HepG2 (cell line): Measurements from ENCODE around the gene DDAH1. TPM values are rescaled to one million over a fixed set of nuclear protein-coding genes. Genes with fewer than 3 reads are reported as not detected.

Experiments
- ATAC-seq: fragments of 200-7000 bp; cut with Tn5 transposase; 3 replicates; pipeline ENCODE4 v1.9.1; 2020; ENCODE audit warnings: mild to moderate bottlenecking, moderate library complexity
- BruUV-seq: library from RNA; stranded (reverse); fragments of 400-500 nt; replicated peaks from 2 replicates; lab custom pipeline; 2021; lab: Mats Ljungman, UMichigan
- CTCF ChIA-PET: fragments of 300-600 bp; formaldehyde crosslinking; extraction: SDS; loops from one replicate; lab custom pipeline; 2021; ENCODE audit warnings: low total read pairs, inconsistent platforms, low intra/inter-chr PET ratio; lab: Yijun Ruan, JAX
- POLR2A ChIA-PET: fragments of 350-600 bp; sonication (Branson Sonifier 250); formaldehyde crosslinking; loops from one replicate; lab custom pipeline; 2020; ENCODE audit warnings: antibody characterized with exemption, inconsistent platforms; lab: Yijun Ruan, JAX
- DNase-seq: peaks from one replicate; pipeline ENCODE4 v3.0.0-alpha.2; 2015; ENCODE audit warnings: low spot score
- FAIRE-seq: peaks from 3 replicates; lab custom pipeline; 2011; peaks lifted over from hg19 to GRCh38; lab: Jason Lieb, UNC
- H2AFZ ChIP-seq: one replicate; pipeline ENCODE4 v1.6.1; 2011; ENCODE audit warnings: low read length, inconsistent platforms
- H3K27ac ChIP-seq: fragments of 300-600 bp; 3 replicates; pipeline ENCODE4 v1.8.0; 2011; ENCODE audit warnings: mixed run types, mild to moderate bottlenecking, mixed read lengths, low read length, inconsistent platforms; ENCODE audit not compliant: insufficient read depth; ENCODE audit errors: extremely low read length
- H3K27me3 ChIP-seq, 2 experiments: fragments of 200-600 bp in 1 of 2; 2 replicates in 1 of 2; 3 replicates in 1 of 2; pipeline versions ENCODE4 v1.6.0 to v1.8.0; 2011; ENCODE audit warnings: low read length in 2 of 2, mild to moderate bottlenecking in 2 of 2, moderate library complexity in 2 of 2, inconsistent platforms in 1 of 2; ENCODE audit not compliant: insufficient read depth in 2 of 2, control insufficient read depth in 1 of 2
- H3K36me3 ChIP-seq, 2 experiments: fragments of 200-600 bp in 1 of 2; replicated peaks in 1 of 2; 2 replicates in 1 of 2; 3 replicates in 1 of 2; pipeline versions ENCODE4 v1.5.1 to v1.8.0; 2011; ENCODE audit warnings: low read length in 2 of 2, inconsistent platforms in 1 of 2; ENCODE audit not compliant: insufficient read depth in 2 of 2, control insufficient read depth in 1 of 2
- H3K4me1 ChIP-seq: 2 replicates; pipeline ENCODE4 v1.5.1; 2012; ENCODE audit warnings: low read length, inconsistent platforms; ENCODE audit not compliant: insufficient read depth
- H3K4me2 ChIP-seq: 2 replicates; pipeline ENCODE4 v1.6.0; 2011; ENCODE audit warnings: low read depth, low read length, inconsistent platforms
- H3K4me3 ChIP-seq, 3 experiments: fragments of 200-600 bp in 1 of 3; sonication (generic), shearing (Covaris generic) in 1 of 3; replicated peaks in 1 of 3; 2 replicates each; pipeline ENCODE4 v1.5.1; 2011 to 2016; ENCODE audit warnings: low read length in 3 of 3, inconsistent platforms in 2 of 3, low read depth in 2 of 3, mild to moderate bottlenecking in 2 of 3, control low read depth in 1 of 3, mixed read lengths in 1 of 3; ENCODE audit not compliant: insufficient read depth in 1 of 3
- H3K79me2 ChIP-seq: one replicate; pipeline ENCODE4 v1.6.1; 2011; ENCODE audit warnings: low read length, inconsistent platforms; ENCODE audit not compliant: insufficient read depth
- H3K9ac ChIP-seq: 2 replicates; pipeline ENCODE4 v1.6.0; 2011; ENCODE audit warnings: mild to moderate bottlenecking, low read depth, low read length, inconsistent platforms; ENCODE audit not compliant: insufficient read depth
- H3K9me3 ChIP-seq: 2 replicates; pipeline ENCODE4 v1.5.1; 2012; ENCODE audit warnings: mild to moderate bottlenecking, low read length
- H4K20me1 ChIP-seq: 2 replicates; pipeline ENCODE4 v1.6.0; 2011; ENCODE audit warnings: inconsistent platforms, mild to moderate bottlenecking, low read length, moderate library complexity; ENCODE audit not compliant: insufficient read depth
- ARNT ChIP-seq: fragments of 450-650 bp; IDR thresholded peaks from 2 replicates; pipeline ENCODE4 v1.6.1; 2017
- CBFB ChIP-seq: sonication (generic); formaldehyde crosslinking; IDR thresholded peaks from 2 replicates; pipeline ENCODE4 v1.4.0; 2020; ENCODE audit warnings: missing genetic modification reagents
- CCAR2 ChIP-seq: fragments of 200-400 bp; formaldehyde crosslinking; optimal IDR thresholded peaks from 2 replicates; pipeline ENCODE3; 2018; ENCODE audit warnings: low read depth, mild to moderate bottlenecking, low read length, moderate library complexity
- CREM ChIP-seq, 2 experiments: sonication (generic) in 1 of 2; formaldehyde crosslinking in 1 of 2; IDR thresholded peaks; 2 replicates each; pipeline versions ENCODE4 v1.4.0 to v1.6.1; 2016 to 2020; ENCODE audit warnings: antibody characterized with exemption in 1 of 2, mild to moderate bottlenecking in 1 of 2, missing genetic modification reagents in 1 of 2
- CTCF ChIP-seq: sonication (generic); formaldehyde crosslinking; IDR thresholded peaks from 2 replicates; pipeline ENCODE4 v1.5.0; 2020; ENCODE audit warnings: mild to moderate bottlenecking, missing genetic modification reagents, moderate library complexity
- ELF1 ChIP-seq: sonication (generic); formaldehyde crosslinking; IDR thresholded peaks from 2 replicates; pipeline ENCODE4 v1.4.0; 2020; ENCODE audit warnings: missing genetic modification reagents
- FOXC1 ChIP-seq: sonication (generic); formaldehyde crosslinking; IDR thresholded peaks from 2 replicates; pipeline ENCODE4 v1.8.0; 2022; ENCODE audit warnings: mild to moderate bottlenecking, missing genetic modification reagents, borderline replicate concordance
- HNRNPLL ChIP-seq: fragments of 200-400 bp; formaldehyde crosslinking; IDR thresholded peaks from 2 replicates; pipeline ENCODE4 v1.6.1; 2017; ENCODE audit warnings: mild to moderate bottlenecking, low read depth, low read length; ENCODE audit not compliant: poor library complexity, severe bottlenecking
- JUNB ChIP-seq: sonication (generic); formaldehyde crosslinking; IDR thresholded peaks from 2 replicates; pipeline ENCODE4 v1.8.0; 2022; ENCODE audit warnings: missing genetic modification reagents, mild to moderate bottlenecking, borderline replicate concordance
- KMT2B ChIP-seq: IDR thresholded peaks from 2 replicates; pipeline ENCODE4 v1.6.1; 2016; ENCODE audit warnings: missing genetic modification reagents, missing compliant biosample characterization
- NR2F6 ChIP-seq, 2 experiments: IDR thresholded peaks; 2 replicates each; pipeline ENCODE4 v1.6.1; 2016; ENCODE audit warnings: antibody characterized with exemption in 1 of 2, mild to moderate bottlenecking in 1 of 2
- NR3C1 ChIP-seq: sonication (generic); formaldehyde crosslinking; IDR thresholded peaks from 2 replicates; pipeline ENCODE4 v1.4.0; 2020; ENCODE audit warnings: missing genetic modification reagents
- PHF21A ChIP-seq: sonication (generic); formaldehyde crosslinking; IDR thresholded peaks from 2 replicates; pipeline ENCODE4 v1.5.0; 2020; ENCODE audit warnings: mild to moderate bottlenecking, missing genetic modification reagents
- SATB2 ChIP-seq: sonication (generic); formaldehyde crosslinking; IDR thresholded peaks from 2 replicates; pipeline ENCODE4 v1.5.0; 2020; ENCODE audit warnings: missing genetic modification reagents
- XRCC5 ChIP-seq: fragments of 200-400 bp; formaldehyde crosslinking; optimal IDR thresholded peaks from 2 replicates; pipeline ENCODE3; 2017; ENCODE audit warnings: mild to moderate bottlenecking, low read length
- ZBTB39 ChIP-seq: sonication (generic); formaldehyde crosslinking; IDR thresholded peaks from 2 replicates; pipeline ENCODE4 v1.5.0; 2020; ENCODE audit warnings: missing genetic modification reagents
- ZBTB43 ChIP-seq: sonication (generic); formaldehyde crosslinking; conservative IDR thresholded peaks from 2 replicates; pipeline ENCODE4 v1.4.0; 2020; ENCODE audit warnings: missing genetic modification reagents
- ZBTB8A ChIP-seq: sonication (generic); formaldehyde crosslinking; IDR thresholded peaks from 2 replicates; pipeline ENCODE4 v1.4.0; 2020; ENCODE audit warnings: mild to moderate bottlenecking, low read depth, missing genetic modification reagents, borderline replicate concordance
- WGBS: methylation state at CpG from one replicate; pipeline ENCODE4 v1.1.6; 2017; ENCODE audit warnings: low lambda C conversion rate; 5-methylcytosine and 5-hydroxymethylcytosine counted together
- in situ Hi-C: cut with HindIII; loops from 2 replicates; pipeline ENCODE4 v1.10.0; 2017; ENCODE audit warnings: low pct_unique_long_range_greater_than_20kb; ENCODE audit not compliant: extremely low pct_ligation_motif_present
- intact Hi-C: fragments of 100-400 bp; cut with micrococcal nuclease; formaldehyde crosslinking; loops from one replicate; pipeline ENCODE4 v1.10.0; 2022; ENCODE audit not compliant: unreplicated experiment
- polyA plus RNA-seq, 8 experiments: library from polyadenylated mRNA; depleted of rRNA in 3 of 8; stranded (reverse) in 7 of 8; unstranded in 1 of 8; fragments of >200 nt; fragmentation: Illumina TruSeq in 4 of 8; extraction: Trizol in 4 of 8; gene quantifications; 2 replicates each; pipeline versions ENCODE4 v1.2.1 to v1.2.3, GENCODE V29; 2011 to 2016; ENCODE audit warnings: low read depth in 4 of 8, missing spikeins in 1 of 8, mixed read lengths in 1 of 8; ENCODE audit not compliant: insufficient read depth in 1 of 8
- total RNA-seq, 5 experiments: library from RNA; depleted of rRNA; stranded (reverse); fragments of >200 nt; fragmentation: Illumina TruSeq; extraction: Trizol; gene quantifications; 2 replicates each; pipeline ENCODE4 v1.2.3, GENCODE V29; 2016; ENCODE audit warnings: low read depth in 1 of 5
- TF ChIP-seq, protein P1 (sequence below): fragments of 450-650 bp; IDR thresholded peaks from 2 replicates; pipeline ENCODE4 v1.6.1; 2016

DDAH1 gene
- total and polyA plus RNA-seq, 2 of the 13 experiments (the other 11 are each of a cell fraction or from before 2014, with no cell fraction given), result 39.7 to 64.4 TPM

DNA sequence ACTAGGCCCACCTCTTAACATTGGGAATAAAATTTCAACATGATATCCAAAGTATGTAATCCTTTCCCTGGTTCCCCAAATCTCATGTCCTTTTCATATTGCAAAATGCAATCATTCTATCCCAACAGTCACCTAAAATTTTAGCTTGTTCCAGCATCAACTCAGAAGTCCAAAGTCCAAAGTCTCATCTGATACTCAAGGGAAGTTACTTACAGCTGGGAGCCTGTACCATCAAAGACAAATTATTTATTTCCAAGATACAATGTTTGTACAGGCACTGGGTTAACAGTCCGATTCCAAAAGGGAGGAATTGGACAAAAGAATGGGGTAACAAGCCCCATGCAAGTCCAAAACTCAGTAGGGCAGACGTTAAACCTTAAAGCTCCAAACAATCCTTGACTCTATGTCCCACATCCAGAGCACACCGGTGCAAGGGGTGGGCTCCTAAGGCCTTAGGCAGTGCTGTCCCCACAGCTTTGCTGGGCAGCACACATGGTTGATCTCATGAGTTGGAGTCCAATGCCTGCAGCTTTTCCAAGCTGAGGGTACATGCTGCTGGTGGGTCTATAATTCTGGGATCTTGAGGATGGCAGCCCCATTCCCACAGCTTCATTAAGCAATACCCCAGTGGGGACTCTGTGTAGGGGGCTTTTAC is 78.8 kb downstream of the DDAH1 start:
- FAIRE-seq, result no peak
- TF ChIP-seq CBFB (CRISPR knock-in tag) (no peak), CCAR2 (no peak), SATB2 (CRISPR knock-in tag) (no peak), FOXC1 (CRISPR knock-in tag) (no peak), CTCF (CRISPR knock-in tag) (no peak), ARNT (no peak), CREM (IDR thresholded peaks at IDR 0.05) (no peak), CREM (CRISPR knock-in tag; IDR thresholded peaks at IDR 0.05) (no peak), NR2F6 (IDR thresholded peaks at IDR 0.05) (no peak), NR2F6 (CRISPR knock-in tag; IDR thresholded peaks at IDR 0.05) (no peak), KMT2B (CRISPR knock-in tag) (no peak), XRCC5 (no peak), ELF1 (CRISPR knock-in tag) (no peak), NR3C1 (CRISPR knock-in tag) (no peak), JUNB (CRISPR knock-in tag) (no peak), ZBTB39 (CRISPR knock-in tag) (no peak), ZBTB8A (CRISPR knock-in tag) (no peak), HNRNPLL (no peak), ZBTB43 (no peak), PHF21A (CRISPR knock-in tag) (no peak)
- TF ChIP-seq, protein P1, sequence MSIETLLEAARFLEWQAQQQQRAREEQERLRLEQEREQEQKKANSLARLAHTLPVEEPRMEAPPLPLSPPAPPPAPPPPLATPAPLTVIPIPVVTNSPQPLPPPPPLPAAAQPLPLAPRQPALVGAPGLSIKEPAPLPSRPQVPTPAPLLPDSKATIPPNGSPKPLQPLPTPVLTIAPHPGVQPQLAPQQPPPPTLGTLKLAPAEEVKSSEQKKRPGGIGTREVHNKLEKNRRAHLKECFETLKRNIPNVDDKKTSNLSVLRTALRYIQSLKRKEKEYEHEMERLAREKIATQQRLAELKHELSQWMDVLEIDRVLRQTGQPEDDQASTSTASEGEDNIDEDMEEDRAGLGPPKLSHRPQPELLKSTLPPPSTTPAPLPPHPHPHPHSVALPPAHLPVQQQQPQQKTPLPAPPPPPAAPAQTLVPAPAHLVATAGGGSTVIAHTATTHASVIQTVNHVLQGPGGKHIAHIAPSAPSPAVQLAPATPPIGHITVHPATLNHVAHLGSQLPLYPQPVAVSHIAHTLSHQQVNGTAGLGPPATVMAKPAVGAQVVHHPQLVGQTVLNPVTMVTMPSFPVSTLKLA, result no peak

More for the DNA sequence above, 78.8 kb downstream of the DDAH1 start:
- Histone ChIP-seq H3K4me1 (peaks cover 32% of the 10 kb centered on the region), H3K79me2 (peaks cover 32% of the 10 kb centered on the region), H3K9me3 (peaks cover 19% of the 10 kb centered on the region), H3K27ac (peak overlapping the region; percentile 27), H3K27me3 (no peaks in the 10 kb centered on the region), H4K20me1 (no peaks in the 10 kb centered on the region), H3K36me3 (peaks cover 0 to 1% of the 10 kb centered on the region in 2 experiments; a peak in 3 of 5 replicates), H3K4me2 (peak overlapping the region; percentile 23; the same call in 1 of the 2 replicates), H3K9ac (no peak overlapping the region), H2AFZ (no peak overlapping the region), H3K4me3 (no peak overlapping the region)
- ATAC-seq (peak; percentile 61), DNase-seq (peak; percentile 30)
- WGBS, result 45% methylated on average over 2 of the region's 3 CpGs
- BruUV-seq, result no TSS peak
- in situ Hi-C loops, result no loop called here
- POLR2A ChIA-PET, result no interaction called here
- intact Hi-C loops, result no loop called here
- CTCF ChIA-PET, result no interaction called here
